HG03378 (cell line): ENCODE measurements around the gene LGALS1.

ENCODE experiments used
- ATAC-seq: cut with Tn5 transposase; IDR thresholded peaks from one replicate; pipeline ENCODE4 v1.9.1; 2021; ENCODE audit warnings: mild to moderate bottlenecking, moderate library complexity; ENCODE audit not compliant: unreplicated experiment

Gene LGALS1

DNA sequence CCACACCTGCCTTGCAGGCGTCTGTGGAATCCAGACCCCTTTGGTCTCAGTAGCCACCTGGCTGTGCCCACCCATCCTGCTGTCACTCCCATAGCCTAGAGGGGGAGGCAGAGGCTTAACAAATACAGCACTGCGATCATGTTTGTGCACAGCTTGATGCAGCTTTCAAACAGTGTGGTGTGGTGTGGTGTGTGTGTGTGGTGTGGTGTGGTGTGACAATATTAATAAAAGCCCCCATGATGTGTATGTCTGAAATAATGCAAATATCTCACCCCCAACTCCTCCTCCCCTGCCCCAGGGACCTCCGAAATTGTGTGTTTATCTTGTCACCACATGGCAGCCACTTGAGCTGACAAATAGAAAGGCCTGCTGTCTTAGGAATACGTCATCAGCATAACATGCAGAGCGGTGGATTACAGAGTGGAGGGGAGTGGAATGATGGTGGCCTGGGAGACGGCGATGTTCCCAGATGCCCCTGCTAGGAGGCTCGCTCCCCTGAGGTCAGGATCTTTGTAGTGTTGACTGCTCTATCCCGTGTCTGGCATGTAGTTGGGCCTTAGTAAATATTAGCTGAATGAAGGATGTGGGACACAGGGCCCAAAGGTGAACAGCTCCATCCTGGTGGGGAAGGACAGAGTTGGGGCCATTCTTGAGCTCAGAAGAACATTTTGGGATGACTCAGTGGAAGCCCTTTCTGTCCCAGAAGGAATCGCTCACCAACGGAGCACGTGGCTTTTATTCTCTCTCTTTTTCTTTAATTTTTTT lies 14.1 kb upstream of the LGALS1 start:
- ATAC-seq, result no peak

DNA sequence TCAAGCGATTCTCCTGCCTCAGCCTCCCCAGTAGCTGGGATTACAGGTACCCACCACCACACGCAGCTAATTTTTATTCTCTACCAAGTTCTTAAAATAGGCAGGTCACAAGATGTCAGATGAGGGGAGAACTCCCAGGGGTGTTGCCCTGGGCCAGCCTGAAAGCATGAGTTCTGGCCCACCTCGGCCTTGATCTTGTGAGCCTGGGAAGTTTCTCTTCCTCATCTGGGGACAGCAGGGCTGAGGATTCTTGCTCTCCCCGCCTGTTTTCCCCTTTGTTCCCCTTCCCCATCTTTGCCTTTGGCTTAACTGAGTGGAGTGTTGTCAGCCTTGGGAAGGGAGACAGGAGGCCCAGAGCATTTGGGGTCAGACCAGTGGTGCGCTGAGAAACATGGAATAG lies 13.4 kb upstream of the LGALS1 start:
- ATAC-seq, result no peak

DNA sequence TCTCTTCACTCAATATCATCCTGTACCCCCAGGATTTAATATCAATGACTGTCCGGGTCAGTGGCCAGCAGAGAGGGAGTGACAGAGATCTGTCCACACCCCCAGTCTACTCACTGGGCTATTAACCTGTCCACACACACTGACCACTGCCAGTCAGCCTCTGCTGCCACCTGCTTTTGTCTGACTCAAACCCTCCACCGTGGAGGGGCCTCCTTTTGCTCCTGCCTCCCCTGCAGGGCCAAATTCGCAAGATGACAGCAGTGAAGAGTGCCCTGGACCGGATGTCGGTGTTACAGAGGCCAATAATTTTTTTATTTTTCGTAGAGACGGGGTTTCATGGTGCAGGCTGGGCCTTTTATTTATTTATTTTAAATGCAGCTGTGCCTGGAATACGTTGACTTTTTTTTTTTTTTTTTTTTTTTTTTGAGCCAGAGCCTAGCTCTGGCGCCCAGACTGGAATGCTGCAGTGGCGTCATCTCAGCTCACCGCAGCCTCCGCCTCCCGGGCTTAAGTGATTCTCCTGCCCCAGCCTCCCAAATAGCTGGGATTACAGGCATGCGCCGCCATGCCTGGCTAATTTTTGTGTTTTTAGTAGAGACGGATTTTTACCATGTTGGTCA lies 11.8 kb upstream of the LGALS1 start:
- no peak for ATAC-seq

DNA sequence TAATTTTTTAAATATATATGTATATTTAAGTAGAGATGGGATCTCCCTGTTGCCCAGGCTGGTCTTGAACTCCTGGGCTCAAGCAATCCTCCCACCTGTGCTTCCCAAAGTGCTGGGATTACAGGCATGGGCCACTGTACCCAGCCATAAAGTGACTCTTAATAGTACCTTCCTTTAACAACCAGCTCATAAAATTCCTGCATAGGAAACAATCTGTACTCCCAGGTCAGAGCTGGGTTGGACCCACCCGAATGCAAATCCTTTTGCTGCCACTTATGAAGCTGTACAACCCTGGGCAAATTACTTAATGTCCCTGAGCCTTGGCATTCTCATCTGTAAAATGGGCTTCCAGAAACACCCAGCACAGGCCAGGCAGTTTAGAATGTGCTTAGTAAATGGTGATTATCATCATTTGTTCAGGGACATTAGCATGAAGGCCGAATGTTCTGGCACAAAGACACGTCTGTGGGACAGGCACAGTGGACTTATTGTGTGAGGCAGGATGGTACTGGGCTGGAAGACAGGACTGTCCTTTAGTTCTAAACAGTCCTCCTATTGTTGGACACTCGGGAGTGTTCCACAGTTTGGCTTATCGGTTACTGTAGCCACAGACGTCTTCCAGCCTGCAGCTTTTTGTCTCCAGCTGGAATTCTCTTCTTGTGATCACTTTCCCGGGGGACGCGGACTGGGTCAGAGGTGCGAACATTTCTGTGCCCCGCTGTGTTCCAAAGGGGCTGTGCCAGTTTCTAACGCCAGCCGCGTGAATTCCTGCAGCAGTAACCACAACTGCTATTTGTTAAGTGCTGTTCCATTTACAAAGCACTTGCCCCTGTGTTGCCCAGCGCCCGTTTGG lies 11.0 kb upstream of the LGALS1 start:
- no peak for ATAC-seq

DNA sequence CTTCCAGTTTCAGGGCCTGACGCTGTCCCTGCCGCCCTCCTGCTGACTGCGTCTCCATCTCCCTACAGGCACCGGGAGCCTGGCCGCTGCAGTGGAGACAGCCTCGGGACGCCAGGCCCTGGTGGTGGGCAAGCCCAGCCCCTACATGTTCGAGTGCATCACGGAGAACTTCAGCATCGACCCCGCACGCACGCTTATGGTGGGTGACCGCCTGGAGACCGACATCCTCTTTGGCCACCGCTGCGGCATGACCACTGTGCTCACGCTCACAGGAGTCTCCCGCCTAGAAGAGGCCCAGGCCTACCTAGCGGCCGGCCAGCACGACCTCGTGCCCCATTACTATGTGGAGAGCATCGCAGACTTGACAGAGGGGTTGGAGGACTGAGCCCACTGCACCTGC lies 9.9 kb upstream of the LGALS1 start:
- no peak for ATAC-seq

DNA sequence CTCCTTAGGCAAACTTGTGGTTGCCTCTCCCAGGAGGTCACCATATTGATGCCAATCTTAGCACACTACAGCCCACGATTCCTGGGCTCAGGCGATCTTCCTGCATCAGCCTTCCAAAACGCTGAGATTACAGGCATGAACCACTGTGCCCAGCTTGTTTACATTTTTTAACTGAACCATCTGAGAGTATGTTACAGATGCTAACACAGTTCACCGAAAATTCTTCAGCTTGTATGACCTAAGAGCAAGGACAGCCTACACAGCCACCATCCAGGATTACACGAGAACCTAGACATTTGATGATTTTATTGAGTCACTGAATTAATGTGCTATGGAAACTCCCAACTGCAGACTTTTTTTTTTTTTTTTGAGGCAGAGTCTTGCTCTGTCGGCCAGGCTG lies 5.8 kb upstream of the LGALS1 start:
- ATAC-seq, result no peak

DNA sequence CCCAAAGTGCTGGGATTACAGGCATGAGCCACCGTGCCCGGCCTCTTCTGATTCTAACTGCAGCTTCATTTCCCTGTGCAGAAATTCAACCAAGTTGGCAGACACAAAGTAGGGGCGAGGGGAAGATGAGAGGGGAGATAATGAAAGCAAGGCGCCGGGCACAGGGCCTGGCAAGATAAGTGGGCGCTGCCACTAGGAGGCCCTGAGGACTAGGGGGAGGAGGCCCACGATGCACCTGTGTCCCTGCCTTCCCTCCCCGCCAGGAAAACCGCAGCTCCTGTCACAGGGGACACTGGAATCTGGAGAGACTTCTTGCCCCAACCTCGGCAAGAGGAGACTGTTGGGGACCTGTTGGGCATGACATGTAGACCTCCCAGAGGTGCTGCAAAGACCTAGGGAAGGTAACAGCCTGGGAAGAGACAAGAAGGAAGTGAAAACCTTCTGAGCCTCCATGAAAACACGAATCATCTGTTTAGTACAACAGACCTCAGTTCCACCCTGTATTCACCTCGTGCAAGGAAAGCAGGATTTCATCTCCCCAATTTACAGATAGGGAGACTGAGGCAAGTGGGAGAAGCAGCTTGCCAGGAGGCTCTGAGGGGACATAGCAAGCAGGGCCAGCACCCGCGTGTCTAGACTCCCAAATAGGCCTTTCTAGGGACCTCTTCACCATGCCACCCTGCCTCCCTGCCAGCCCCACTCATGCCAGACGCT lies 3.1 kb upstream of the LGALS1 start:
- ATAC-seq, result no peak

DNA sequence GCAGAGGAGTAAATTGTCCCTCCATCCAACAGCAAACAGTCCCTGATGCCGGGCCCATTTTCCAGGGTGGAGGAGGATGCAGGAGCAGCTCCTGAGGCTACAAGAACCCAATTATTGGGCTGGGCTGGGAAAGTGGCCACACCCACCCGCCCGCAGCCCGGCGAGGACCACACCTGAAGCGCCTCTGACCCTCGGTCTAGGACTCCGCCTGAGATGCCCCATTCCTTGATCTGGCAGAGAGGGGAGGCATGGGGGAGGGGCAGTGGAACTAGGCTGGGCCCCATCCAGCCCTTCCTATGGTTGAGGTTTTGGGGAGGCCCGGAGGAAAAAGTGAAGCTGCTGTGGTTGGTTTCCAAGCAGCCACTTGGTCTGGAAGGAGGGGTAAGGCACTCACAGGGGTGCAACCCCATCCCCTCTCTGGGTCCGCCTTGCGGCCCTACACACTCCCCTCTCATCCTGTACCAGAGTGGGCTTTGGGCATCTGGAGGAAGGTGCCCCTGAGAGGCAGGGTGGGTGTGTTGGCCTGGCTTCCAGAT lies 2.4 kb upstream of the LGALS1 start:
- ATAC-seq, result no peak

DNA sequence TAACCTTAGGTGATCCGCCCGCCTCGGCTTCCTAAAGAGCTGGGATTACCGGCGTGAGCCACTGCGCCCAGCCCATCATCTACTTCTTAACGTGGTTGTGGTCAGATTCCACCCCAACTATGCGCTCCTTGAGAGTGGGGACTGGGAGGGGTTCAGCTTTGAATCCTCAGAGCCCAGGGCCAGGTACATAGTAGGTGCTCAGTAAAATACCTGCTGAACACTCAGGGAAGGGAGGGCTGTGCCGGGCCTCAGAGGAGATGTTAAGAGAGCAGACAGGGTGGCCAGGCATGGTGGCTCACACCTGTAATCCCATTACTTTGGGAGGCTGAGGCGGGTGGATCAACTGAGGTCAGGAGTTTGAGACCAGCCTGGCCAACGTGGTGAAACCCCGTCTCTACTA lies 1.2 kb upstream of the LGALS1 start:
- no peak for ATAC-seq

DNA sequence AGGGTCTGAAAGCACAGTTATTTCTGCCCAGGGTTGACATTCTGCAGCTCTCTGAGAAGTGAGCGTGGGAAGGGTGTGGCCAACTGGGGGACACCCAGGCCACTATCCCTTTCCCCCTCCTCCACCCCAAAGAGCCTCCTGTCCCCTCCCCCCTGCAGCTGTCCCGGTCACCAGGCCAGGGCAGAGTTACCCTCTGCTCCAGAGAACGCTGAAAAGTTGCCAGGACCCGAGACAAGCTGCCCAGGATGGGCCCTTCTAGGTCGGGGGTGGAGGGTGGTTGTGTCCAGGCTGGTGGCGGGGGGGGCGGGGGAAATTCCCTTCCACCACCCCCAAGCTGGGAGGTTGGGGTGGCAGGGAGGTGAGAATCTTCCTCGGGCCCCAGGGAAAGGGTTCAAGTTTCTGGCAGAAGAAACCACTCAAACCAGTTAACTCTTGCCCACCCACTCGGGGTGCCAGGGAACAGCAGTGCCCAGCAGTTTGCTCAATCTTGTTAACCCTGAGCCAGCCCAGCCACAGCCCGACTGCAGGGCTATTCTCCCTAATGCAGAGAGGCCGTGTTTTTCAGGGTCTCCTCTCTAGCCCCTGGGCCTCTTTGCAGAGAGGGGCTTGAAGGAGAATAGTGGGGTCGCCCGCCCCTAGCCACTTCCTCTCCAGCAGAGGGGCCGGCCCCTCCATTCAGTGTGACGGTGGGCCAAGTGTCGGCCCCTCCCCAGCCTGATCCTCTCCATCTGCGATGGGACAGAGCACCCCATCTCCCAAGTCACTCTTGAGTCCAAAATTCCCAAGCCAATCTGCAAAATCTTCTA lies 697 bp downstream of the LGALS1 start:
- ATAC-seq, result no peak

DNA sequence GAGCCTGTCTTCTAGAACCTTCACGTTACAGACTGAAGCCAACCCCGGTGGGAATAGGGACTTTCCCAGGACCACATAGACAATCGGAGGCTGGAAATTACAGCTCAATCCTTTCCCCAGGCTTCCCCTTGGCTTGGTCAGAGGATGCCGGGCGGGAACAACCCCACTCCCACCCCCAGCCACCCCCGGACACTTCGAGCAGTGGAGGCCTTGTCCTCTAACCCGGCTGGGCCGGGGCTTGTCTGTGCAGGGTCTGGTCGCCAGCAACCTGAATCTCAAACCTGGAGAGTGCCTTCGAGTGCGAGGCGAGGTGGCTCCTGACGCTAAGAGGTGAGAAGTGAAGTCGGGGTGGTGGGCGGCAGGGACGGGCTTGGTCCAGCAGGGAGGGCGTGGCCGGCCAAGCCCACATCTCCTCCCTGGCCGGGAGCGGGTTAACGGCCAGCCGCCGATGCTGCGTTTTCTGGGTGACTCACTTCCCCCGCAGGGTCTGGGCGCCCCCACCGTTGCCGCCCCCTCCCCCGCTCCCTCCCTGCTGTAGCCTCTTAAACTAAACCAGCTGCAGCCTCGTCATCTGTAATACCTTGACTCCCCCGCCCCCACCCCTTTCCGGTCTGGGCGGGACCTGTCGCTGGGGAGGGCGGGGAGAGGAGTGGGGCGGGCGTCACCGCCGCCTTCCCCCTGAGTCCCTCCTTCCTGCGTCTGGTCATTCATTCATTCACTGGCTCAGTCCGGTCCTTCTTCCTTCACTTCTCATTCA lies 1.5 kb downstream of the LGALS1 start:
- ATAC-seq, result peak; percentile 39

DNA sequence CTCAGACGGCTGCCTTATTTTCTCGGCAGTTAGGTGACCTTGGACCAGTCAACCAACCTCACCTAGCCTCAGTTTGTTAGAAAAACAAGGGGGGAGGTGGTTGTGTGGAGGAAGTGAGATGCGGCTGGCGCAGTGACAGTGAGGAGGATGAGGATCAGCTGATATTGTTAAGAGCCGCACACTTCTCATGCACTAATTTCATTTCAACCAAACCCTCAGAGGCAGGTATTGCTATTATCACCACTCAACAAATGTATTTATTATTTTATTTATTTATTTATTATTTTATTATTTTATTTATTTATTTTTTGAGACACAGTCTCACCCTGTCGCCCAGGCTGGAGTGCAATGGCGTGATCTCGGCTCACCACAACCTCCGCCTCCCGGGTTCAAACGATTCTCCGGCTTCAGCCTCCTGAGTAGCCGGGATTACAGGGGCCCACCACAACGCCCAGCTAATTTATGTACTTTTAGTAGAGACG lies 2.1 kb downstream of the LGALS1 start:
- ATAC-seq, result no peak

DNA sequence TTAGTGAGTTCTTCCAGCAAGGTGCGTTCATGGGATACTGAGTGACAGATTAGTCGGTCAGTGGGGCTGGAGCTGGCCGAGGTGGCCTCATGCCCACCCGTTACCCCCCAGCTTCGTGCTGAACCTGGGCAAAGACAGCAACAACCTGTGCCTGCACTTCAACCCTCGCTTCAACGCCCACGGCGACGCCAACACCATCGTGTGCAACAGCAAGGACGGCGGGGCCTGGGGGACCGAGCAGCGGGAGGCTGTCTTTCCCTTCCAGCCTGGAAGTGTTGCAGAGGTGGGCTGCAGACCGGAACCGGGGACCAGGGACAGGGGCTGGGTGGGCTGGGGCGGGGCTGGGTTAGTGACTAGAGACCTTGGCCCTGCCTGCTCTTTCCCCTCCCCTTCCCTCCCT lies 2.9 kb downstream of the LGALS1 start:
- no peak for ATAC-seq

DNA sequence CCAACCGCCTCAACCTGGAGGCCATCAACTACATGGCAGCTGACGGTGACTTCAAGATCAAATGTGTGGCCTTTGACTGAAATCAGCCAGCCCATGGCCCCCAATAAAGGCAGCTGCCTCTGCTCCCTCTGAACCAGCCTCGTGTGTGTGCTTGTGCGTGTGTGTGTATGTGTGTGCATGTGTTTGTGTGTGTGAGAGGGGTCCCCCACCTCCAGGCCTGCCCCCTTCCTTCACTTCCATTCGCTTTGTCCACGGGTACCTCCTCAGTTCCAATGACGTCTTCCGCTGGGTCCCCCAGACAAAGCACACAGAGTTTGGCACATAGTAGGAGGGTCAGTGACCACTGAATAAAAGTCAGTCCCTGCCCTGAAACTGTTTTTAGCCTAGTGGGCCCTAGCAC lies 4.2 kb downstream of the LGALS1 start:
- ATAC-seq, result no peak

DNA sequence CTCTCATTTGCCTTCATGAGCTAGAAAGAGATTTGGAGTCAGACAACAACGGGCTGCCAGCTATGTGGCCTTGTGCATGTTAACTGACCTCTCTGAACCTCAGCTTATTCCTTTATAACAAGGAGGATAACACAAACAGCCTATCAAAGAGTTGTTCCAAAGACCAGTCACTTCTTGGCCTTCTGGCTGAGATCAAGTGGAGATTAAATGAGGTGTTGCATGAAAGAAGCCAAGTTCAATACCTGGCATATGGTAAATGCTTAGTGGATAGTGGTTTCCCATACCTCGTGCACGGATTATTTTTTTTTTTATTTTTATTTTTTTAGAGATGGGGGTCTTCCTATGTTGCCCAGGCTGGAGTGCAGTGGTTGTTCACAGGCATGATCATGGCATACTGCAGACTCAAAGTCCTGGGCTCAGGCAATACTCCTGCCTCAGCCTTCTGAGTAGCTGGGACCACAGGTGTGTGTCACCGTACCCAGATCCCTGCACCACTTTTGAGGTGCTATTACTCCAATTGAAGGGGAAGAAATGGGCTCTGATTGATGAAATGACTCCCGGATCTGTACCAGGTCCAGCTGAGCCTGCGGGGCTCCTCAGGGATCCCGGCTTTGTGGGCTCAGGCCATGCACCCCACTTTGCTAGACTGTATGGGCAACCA lies 4.9 kb downstream of the LGALS1 start:
- ATAC-seq, result no peak

DNA sequence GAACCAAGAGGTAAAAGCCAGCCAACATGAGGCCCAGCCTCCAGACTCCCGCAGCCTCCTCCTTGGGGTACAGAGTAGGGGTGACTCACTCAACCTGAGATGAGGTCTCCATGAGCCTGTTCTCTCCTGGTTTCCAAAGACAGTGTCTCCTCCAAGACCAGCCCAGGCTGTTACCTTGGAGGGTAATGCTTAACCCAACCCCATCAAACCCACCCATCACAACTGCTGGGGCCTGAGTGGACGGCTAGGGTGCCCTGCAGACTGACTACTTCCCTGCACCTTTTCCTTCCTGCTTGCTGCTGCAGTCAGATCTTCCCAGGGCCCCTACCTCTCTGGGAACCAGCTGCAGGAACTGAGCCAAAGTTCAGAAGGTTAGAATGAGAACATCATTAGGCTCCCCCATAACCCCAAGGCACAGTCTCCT lies 5.6 kb downstream of the LGALS1 start:
- no peak for ATAC-seq

DNA sequence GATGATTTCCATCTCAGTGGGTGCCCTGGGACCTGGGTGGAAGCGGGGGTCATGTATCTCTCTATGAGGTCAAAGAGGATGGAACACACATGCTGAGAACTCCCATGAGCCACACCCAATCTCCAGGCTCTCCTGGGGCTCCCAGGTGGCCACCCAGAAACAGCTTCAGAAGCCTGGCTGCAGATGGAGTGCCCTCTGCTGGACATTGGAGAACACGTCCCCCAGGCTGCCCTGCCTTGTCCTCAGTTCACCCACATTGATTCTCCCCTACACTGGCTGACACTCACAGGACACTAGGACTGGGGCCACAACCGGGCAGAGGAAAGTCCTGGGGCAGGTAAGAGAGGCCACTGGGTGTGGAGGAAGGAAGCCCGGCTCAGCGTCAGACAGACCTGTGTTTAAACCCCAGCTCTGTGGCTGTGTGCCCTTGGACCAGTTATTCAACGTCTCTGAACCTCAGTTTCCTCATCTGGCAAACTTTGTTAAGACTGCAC lies 6.2 kb downstream of the LGALS1 start:
- no peak for ATAC-seq

DNA sequence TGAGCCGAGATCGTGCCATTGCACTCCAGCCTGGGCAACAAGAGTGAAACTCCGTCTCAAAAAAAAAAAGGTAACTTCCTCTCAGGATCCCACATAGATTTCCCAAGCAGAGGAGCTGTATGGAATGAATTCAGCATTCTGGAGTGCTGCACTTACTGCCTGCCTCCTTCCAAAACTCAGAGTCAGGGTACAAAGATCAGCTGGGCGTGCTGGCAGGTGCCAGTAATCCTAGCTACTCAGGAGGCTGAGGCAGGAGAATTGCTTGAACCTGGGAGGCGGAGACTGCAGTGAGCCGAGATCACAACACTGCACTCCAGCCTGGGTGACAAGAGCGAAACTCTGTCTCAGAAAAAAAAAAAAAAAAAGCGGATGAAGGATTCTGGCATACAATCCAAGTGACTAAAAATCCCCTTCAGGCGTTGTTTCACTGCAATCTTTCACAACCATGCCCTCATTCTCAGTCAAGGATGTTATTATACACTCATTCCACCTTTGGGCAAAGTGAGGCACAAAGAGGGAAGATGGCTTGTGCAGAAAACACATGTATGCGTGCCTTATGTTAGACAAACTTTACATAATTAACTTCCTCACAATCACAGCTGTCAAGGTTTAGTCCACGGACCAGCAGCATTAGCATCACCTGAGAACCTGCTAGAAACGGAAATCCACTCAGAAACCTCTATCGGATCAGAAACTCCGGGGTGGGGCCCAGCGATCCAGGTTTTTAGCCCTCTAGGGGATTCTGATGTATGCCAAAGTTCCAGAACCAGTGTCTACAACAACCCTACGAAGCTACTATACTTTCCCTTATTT lies 9.6 kb downstream of the LGALS1 start:
- no peak for ATAC-seq
